Sigmoid colon (tissue), 7 donors: ENCODE results near the gene NOX5. TPM values are rescaled to one million over a fixed set of nuclear protein-coding genes. Genes with fewer than 3 reads are reported as not detected.

Experiments used
- DNase-seq: peaks from one replicate; pipeline ENCODE4 v3.0.0-alpha.2; 2019
- H3K27ac ChIP-seq, 4 donors: fragments of 200-600 bp; sonication (generic); one replicate each; pipeline ENCODE4 v1.5.1; 2016 to 2019; ENCODE audit warnings: mild to moderate bottlenecking in 1 of 4
- H3K27me3 ChIP-seq, 3 donors: fragments of 200-600 bp; sonication (generic); one replicate each; pipeline ENCODE4 v1.5.1; 2019; ENCODE audit warnings: mild to moderate bottlenecking in 1 of 3
- H3K36me3 ChIP-seq, 4 donors: fragments of 200-600 bp; sonication (generic); one replicate each; pipeline ENCODE4 v1.5.1; 2016 to 2019
- H3K4me1 ChIP-seq, 4 donors: fragments of 200-600 bp; sonication (generic); one replicate each; pipeline ENCODE4 v1.5.1; 2017 to 2019
- H3K4me3 ChIP-seq, 4 donors: fragments of 200-600 bp; sonication (generic); one replicate each; pipeline ENCODE4 v1.5.1; 2017 to 2019; ENCODE audit warnings: mild to moderate bottlenecking in 2 of 4, moderate library complexity in 1 of 4
- H3K9me3 ChIP-seq, 4 donors: fragments of 200-600 bp in 3 of 4; sonication (generic) in 3 of 4; one replicate each; pipeline versions ENCODE4 v1.5.1 to v1.6.1; 2013 to 2019
- EP300 ChIP-seq, 4 donors: sonication (generic); formaldehyde crosslinking; IDR thresholded peaks; one replicate each; pipeline ENCODE4 v1.6.1; 2017; ENCODE audit warnings: antibody characterized with exemption in 4 of 4
- POLR2A ChIP-seq, 2 donors: fragments of 450-650 bp; IDR thresholded peaks; one replicate each; pipeline ENCODE4 v1.6.1; 2016; ENCODE audit warnings: antibody characterized with exemption in 2 of 2, mild to moderate bottlenecking in 2 of 2, moderate library complexity in 2 of 2
- POLR2AphosphoS5 ChIP-seq, 4 donors: sonication (generic); formaldehyde crosslinking; IDR thresholded peaks; one replicate each; pipeline ENCODE4 v1.6.1; 2017; ENCODE audit warnings: antibody characterized with exemption in 4 of 4
- WGBS, 2 donors: extraction: QIAGEN DNeasy Blood & Tissue Kit; methylation state at CpG; one replicate each; pipeline ENCODE4 v1.1.7; 2013; 5-methylcytosine and 5-hydroxymethylcytosine counted together
- intact Hi-C: fragments of 100-400 bp; cut with DNase I; formaldehyde crosslinking; loops from one replicate; pipeline ENCODE4 v1.15.1; 2023
- polyA plus RNA-seq, 3 donors: library from polyadenylated mRNA; stranded (reverse); fragments of 200-250 nt; gene quantifications; one replicate each; pipeline ENCODE4 v1.2.3, GENCODE V29; 2013
- total RNA-seq, 4 donors: library from RNA; depleted of rRNA; stranded (reverse); fragments of >200 nt; gene quantifications; one replicate each; pipeline ENCODE4 v1.1.0, GENCODE V29; 2016
- TF ChIP-seq, protein P1 (sequence below), 4 experiments: fragments of 450-650 bp in 3 of 4; fragments of 200-600 bp in 1 of 4; IDR thresholded peaks; one replicate each; pipeline ENCODE4 v1.5.1; 2016 to 2019; ENCODE audit warnings: antibody characterized with exemption in 4 of 4, mild to moderate bottlenecking in 3 of 4, moderate library complexity in 2 of 4
- donor health status: healthy with polysubstance abuse.
- donor health status: Bipolar disorder and iron deficiency.
- donor health status: healthy.

Gene NOX5
- total and polyA plus RNA-seq, 7 donors: 0.16 to 0.49 (median 0.36) TPM; not detected in 4

DNA sequence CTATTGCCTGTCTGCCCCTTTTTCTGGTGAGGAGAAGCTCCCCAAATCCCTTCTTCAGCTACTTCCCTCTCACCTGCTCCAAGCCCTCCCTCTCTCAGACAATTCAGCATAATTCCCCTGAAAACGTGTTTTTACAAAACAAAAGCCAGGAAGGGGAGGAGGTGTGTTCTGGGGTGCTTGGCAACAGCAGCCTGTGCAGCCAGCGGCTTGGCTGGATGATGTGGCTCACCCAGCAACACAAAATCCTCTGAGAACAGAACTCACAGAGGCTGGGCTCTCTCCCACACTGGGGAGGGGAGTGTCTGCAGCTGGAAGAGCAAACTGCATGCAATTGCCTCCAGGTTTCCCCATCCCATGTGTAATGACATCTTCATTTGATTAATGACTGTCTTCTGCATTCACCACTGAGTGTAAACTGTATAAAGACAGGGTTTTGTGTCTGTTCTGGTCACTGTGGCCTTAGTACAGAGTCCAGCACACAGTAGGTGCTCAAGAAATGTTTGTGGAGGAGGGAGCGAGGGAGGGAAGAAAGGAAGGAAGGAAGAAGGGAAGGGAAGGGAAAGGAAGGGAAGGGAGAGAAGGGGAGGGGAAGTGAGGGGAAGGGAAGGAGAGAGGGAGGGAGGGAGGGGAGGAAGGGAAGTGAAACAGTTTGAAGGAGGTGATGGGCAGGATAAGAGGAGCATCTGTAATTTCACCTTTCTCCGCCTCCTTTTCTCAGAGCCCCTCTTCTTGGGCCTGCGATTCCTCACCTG is 75.9 kb downstream of the NOX5 start:
- H3K4me1 ChIP-seq: no peaks in the 10 kb centered on the region

DNA sequence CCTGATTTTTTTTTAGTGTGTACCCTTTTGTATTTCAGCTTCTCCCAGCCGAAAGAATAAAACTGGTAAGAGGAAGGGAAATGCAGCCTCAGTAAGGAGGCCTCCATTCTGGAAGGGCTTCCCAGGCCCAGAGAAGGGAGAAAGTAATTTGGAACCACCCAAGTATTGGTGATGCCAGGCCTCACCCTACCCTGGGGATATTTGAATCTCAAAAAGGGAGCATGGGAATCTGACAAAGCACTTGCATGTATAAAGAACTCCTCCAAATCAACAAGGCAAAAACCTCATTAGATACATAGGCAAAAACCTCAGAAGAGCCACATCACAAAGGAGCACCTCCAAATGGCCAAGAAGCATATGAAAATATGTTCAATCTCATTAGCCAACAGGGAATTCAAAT is 77.2 kb downstream of the NOX5 start:
- Histone ChIP-seq H3K4me3 (no peak overlapping the region), H3K27ac (no peak overlapping the region), H3K27me3 (peaks cover 0 to 8% (median 3%) of the 10 kb centered on the region in 3 donors), H3K9me3 (no peaks in the 10 kb centered on the region), H3K4me1 (no peaks in the 10 kb centered on the region), H3K36me3 (no peaks in the 10 kb centered on the region)
- WGBS, 2 donors: 97 to 100% methylated on average over 1 of the region's 1 CpG
- no peak for DNase-seq
- TF ChIP-seq EP300 (IDR thresholded peaks at IDR 0.05) (no peak), POLR2AphosphoS5 (IDR thresholded peaks at IDR 0.05) (no peak), POLR2A (IDR thresholded peaks at IDR 0.05) (no peak)
- TF ChIP-seq, protein P1, sequence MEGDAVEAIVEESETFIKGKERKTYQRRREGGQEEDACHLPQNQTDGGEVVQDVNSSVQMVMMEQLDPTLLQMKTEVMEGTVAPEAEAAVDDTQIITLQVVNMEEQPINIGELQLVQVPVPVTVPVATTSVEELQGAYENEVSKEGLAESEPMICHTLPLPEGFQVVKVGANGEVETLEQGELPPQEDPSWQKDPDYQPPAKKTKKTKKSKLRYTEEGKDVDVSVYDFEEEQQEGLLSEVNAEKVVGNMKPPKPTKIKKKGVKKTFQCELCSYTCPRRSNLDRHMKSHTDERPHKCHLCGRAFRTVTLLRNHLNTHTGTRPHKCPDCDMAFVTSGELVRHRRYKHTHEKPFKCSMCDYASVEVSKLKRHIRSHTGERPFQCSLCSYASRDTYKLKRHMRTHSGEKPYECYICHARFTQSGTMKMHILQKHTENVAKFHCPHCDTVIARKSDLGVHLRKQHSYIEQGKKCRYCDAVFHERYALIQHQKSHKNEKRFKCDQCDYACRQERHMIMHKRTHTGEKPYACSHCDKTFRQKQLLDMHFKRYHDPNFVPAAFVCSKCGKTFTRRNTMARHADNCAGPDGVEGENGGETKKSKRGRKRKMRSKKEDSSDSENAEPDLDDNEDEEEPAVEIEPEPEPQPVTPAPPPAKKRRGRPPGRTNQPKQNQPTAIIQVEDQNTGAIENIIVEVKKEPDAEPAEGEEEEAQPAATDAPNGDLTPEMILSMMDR (IDR thresholded peaks at IDR 0.05): no peak
- intact Hi-C loops: no loop called here

More for the DNA sequence above, 75.9 kb downstream of the NOX5 start:
- Histone ChIP-seq H3K27me3 (peaks cover 0 to 8% (median 3%) of the 10 kb centered on the region in 3 donors), H3K4me3 (no peak overlapping the region), H3K36me3 (no peaks in the 10 kb centered on the region), H3K27ac (no peak overlapping the region), H3K9me3 (no peaks in the 10 kb centered on the region)
- intact Hi-C loops: no loop called here
- no peak for DNase-seq
- TF ChIP-seq EP300 (IDR thresholded peaks at IDR 0.05) (no peak), POLR2AphosphoS5 (IDR thresholded peaks at IDR 0.05) (no peak), POLR2A (IDR thresholded peaks at IDR 0.05) (no peak)
- TF ChIP-seq, protein P1 (IDR thresholded peaks at IDR 0.05): no peak
- 69 to 77% methylated on average over 5 of the region's 5 CpGs for WGBS, 2 donors

DNA sequence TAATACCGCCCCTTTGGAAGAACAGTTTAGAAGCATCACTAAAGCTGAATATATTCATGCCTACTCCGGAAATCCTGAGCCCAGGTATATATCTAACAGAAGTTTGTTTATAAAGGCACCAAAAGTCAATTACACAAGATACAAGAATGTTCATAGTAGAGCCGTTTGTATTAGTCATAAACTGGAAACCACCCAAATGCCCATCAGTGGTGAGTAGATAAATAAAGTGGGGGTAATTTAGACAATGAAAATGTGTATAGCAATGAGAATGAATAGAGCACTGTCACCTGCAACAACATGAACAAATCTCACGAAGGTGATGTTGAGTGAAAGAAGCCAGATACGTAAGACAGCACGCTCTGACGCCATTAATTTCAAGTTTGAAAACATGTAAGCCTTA is 77.7 kb downstream of the NOX5 start:
- TF ChIP-seq POLR2A (IDR thresholded peaks at IDR 0.05) (no peak), EP300 (IDR thresholded peaks at IDR 0.05) (no peak), POLR2AphosphoS5 (IDR thresholded peaks at IDR 0.05) (no peak)
- TF ChIP-seq, protein P1 (IDR thresholded peaks at IDR 0.05): no peak
- Histone ChIP-seq H3K9me3 (no peaks in the 10 kb centered on the region), H3K27me3 (peaks cover 0 to 8% (median 3%) of the 10 kb centered on the region in 3 donors), H3K4me3 (no peak overlapping the region), H3K4me1 (no peaks in the 10 kb centered on the region), H3K36me3 (no peaks in the 10 kb centered on the region), H3K27ac (no peak overlapping the region)
- intact Hi-C loops: no loop called here
- WGBS, 2 donors: 73 to 82% methylated on average over 7 of the region's 7 CpGs
- no peak for DNase-seq

- H3K4me3 ChIP-seq: no peak overlapping the region
- no peaks in the 10 kb centered on the region for H3K4me1 ChIP-seq
- WGBS, 2 donors: 68 to 86% methylated on average over 4 of the region's 4 CpGs
- H3K27ac ChIP-seq: no peak overlapping the region
- no peaks in the 10 kb centered on the region for H3K9me3 ChIP-seq
- peaks cover 0 to 8% (median 3%) of the 10 kb centered on the region in 3 donors for H3K27me3 ChIP-seq
- TF ChIP-seq, protein P1 (IDR thresholded peaks at IDR 0.05): no peak
- TF ChIP-seq POLR2AphosphoS5 (IDR thresholded peaks at IDR 0.05) (no peak), POLR2A (IDR thresholded peaks at IDR 0.05) (no peak), EP300 (IDR thresholded peaks at IDR 0.05) (no peak)
- intact Hi-C loops: no loop called here
- no peaks in the 10 kb centered on the region for H3K36me3 ChIP-seq
- DNase-seq: peak; percentile 21
Measured at GRCh38 chr15:69093127-69093526, 78.6 kb downstream of the NOX5 start.
